Femur (tissue), 1 donor: Measurements from ENCODE around the gene DAGLA.

Experiments used
- DNase-seq: peaks from one replicate; pipeline ENCODE4 v3.0.0-alpha.2; 2017

DAGLA gene

GRCh38 chr11:61691380-61692156 is 11.4 kb downstream of the DAGLA start:
- DNase-seq, result no peak

DNA sequence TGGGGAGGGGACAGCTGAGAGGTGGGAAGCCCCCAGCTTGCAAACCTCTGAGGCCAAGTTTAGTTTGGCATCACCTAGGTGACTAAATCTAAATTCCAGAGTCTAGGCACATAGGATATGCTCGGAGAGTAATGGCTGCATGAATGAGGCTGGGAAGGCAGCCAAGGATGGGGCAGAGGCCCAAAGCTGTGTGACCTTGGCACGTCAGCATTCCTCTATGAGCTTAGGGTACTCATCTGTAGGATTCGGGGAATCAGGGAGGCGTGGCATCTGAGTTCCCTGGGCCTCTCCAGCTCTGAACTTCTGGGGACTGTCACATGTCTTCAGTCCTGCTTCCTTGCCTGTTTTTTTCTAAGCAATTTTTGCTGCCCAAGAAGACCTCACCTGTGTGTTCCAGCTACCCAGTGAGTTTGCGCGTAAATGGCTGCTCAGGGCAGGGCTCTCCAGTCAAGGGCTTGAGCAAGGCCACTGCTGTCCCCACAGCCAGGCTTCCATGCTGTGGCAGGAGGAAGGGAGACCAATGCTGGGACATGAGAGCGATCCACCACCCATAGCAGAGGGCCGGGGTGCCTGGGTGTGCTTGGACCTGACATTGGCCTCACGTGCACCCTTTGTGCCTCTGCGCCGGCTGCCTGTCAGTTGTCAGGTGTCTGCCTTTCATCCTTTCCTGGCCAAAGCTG is 13.9 kb downstream of the DAGLA start:
- DNase-seq, result no peak

- DNase-seq, result no peak
These were observed 14.4 kb downstream of the DAGLA start for GRCh38 chr11:61694602-61694939.

DNA sequence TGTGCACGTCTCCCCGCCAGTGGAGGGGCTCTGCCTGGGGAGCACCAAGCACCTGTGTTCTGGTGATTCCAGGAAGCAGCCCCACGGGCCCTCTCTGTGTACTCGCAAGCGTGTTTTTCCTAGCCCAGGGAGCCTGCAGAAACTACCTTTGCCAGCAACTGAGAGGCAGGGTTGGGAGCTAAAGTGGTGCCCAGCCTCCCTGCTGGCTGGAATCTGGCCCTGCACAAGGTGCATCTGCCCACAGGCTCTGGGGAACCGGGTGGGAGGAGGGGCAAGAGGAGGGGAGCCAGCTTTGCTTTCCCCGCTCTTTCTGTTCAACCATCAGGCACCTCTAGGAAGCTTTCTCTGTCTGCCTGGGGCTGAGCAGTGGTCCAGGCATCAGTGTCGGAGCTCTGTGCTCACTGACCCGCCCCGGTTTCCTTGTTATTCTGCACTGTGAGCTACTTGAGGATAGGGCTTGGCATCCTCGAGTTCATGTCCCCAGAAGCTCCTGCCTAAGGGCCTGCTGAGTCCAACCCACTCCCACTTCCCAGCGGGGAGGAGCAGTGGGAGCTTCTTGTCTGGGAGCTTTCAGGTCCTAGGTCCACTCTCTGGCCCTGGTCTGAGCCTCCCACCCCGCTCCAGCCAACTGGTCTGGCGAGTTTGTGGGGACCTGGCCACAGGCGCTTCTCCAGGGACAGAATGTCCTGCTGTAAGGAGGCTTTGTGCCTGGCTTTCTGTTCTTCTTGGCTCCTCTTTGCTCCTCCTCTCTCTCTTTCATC is 14.9 kb downstream of the DAGLA start:
- DNase-seq, result no peak

DNA sequence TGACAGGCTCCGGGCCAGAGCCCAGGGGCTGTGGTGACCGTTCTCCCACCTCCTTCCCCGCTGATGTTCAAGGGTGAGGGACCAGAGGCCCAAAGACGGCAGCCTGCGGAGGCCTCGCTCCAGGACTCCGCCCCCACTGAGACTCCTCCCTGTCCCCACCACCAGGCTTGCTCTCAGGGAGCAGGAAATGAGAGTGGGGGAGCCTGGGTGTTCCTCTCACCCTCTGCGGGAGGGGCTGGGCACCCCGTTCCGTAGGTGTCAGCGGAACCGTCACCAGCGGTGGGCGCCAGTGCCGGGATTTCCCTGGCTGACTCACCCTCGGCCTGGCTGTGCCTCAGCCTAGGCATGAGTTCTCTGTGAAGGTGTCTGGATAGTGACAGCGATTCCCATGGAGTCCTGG is 15.7 kb downstream of the DAGLA start:
- peak; percentile 71 for DNase-seq

DNA sequence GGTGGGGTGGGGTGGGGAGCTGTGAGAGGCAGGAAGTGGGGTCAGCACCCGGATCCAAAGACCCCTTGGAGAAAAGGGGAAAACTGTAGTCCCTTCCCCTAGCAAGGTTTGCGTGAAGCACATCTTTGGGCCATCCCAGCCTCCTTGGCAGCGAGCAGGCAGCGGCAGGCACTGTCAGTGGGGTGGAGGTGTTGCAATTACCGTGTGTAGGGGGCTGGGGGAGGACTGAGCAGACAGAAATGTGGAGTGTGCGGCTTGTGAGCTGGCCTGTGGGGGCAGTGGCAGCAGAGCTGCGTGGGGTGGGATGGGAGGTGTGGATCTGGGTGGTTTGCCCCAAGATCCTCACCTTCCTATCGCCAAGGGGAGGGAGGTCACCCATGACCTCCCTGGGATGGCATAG is 16.4 kb downstream of the DAGLA start:
- DNase-seq, result no peak

- DNase-seq, result no peak
These were observed 16.9 kb downstream of the DAGLA start for GRCh38 chr11:61697078-61697502.

DNA sequence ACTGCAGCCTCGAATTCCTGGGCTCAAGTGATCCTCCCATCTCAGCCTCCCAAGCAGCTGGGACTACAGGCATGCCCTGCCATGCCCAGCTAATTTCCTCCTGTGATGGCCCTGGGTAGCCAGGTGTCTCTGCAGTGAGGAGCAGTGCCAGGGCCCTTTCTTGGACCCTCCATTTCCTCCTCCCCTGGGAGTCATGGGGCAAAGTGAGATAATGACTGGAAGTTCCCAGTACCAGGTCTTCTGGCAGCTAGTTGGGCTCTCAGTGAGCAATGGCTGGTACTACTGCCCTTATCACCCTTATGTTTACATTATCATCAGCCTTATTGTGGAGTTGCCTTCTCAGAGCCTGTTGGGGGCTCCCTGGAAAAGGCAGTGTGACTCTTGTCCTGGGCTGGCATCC is 17.6 kb downstream of the DAGLA start:
- DNase-seq, result no peak

DNA sequence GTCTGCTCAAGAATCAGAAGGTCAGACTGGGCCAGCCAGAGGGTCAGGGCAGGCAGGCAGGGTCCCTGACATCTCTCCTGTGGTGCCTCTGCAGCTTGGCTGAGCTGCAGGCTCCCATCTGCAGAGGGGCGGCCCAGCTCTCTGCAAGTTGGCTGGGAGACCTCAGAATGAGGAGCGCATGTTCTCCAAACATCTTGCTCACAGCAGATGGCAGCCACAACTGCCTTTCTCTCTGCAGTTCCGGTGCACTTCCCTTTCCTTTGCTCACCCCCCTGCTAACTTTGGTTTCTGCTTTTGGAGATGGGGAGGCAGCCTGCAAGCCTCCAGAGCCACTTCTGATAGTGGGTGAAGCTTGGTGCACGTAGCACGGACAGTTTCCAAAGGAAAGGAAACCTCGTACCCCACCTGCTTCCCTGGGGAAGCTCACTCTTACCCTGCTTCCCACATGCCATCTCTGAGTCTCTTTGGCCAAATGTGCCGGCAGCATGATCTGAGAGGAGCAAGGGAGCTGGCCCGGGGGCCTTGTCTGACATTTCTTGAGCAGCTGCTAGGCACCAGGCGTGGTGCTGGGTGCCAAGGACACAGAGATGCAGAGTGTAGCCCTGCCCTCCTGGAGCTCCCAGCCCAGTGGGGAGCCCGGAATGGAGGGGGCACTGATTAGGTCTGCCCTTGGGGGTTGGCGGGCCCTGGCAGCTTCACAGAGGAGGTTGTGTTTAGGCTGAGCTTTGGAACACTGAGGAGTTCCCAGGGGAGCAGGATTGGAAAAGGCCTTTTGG is 18.2 kb downstream of the DAGLA start:
- peak; percentile 63 for DNase-seq

GRCh38 chr11:61699737-61700160 is 19.6 kb downstream of the DAGLA start:
- peak; percentile 55 for DNase-seq

DNA sequence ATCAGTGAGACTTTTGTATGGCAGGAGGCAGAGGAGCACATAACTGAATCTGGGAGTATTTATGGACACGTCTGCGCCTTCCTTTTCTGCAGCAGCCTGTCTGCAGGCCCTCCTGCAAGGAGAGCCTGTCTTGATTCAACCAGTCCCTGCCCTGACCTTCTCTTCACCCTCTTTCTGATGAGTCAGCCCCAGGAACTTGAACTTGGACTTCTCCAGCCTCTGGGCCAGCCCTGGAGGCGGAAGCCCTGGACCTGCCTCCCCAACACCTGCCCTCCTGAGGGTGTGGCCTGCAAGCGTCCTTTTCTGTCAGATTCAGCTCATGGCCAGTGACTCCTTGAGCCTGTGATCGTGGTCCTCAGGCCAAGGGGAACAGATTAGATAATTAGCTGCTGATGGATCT is 20.0 kb downstream of the DAGLA start:
- DNase-seq, result no peak

- no peak for DNase-seq
These were observed 20.5 kb downstream of the DAGLA start for GRCh38 chr11:61700720-61701119.

GRCh38 chr11:61701242-61701886 is 21.2 kb downstream of the DAGLA start:
- DNase-seq, result no peak

GRCh38 chr11:61702701-61703312 is 22.6 kb downstream of the DAGLA start:
- DNase-seq, result no peak

- no peak for DNase-seq
These were observed 24.6 kb downstream of the DAGLA start for GRCh38 chr11:61704838-61705237.

- DNase-seq, result no peak
These were observed 26.5 kb downstream of the DAGLA start for GRCh38 chr11:61706452-61707400.

DNA sequence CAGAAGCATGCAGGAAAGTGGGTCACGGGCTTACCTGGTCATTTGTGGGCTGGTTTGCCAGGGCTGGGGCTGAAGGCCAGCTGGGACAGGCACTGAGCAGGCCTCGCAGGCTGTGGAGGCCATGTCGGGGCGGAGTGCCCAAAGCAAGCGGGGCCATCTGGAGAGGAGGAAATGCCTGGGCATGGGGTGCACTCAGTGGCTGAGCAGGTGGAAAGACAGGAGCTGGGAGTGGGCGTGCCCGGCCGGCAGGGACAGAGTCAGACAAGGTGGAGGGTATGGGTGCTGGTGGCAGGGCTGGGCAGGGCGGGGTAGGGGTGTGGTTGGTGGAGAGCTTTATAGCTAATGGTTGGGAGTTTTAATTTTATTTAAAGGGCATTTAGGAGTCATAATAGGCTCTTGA is 27.4 kb downstream of the DAGLA start:
- no peak for DNase-seq

- DNase-seq, result no peak
These were observed 28.9 kb downstream of the DAGLA start for GRCh38 chr11:61709110-61709509.

DNA sequence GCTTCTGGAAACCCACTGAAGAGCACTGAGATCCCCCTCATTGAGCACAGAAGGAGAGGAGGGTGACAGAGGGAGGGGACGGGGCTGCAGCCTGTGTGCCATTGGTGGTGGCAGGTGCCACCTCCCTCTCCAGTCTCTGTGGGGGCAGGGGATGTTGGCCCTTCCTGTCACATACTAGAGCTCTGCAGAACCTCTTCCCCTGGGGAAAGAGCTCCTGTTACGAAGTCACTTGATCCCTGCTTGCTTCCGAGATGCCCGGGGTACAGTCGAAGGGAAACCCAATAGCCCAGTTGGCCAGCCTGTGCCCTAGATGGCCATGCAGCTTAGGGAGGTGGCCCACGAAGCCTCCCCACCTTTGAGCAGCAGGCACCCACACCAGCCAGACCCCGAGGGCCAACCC is 29.4 kb downstream of the DAGLA start:
- no peak for DNase-seq

DNA sequence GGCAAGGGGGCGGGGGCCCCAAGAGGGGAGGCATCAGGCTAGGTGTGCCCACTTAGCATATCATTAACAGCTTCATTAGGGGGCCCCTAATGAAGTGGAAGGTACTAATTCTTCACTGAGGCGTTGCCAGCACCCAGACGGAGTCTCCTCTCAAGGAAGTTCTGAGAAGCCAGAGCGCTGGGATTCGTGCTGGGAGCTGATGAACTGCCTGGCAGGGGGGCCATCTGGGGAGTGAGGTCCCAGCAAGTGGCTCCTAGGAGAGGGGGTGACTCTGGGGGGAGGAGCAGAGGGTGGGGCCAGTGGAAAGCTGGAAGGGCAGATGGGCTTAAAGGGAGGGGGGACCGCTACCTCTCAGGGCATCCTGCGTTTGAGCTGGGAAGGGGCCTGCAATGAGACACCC is 29.8 kb downstream of the DAGLA start:
- DNase-seq, result no peak

- no peak for DNase-seq
These were observed 30.8 kb downstream of the DAGLA start for GRCh38 chr11:61711037-61711436.
